ENCODE measurements around the gene MAGI2. TPM values are rescaled to one million over a fixed set of nuclear protein-coding genes. Genes with fewer than 3 reads are reported as not detected.
"Not testable (repeated sequence)": the region's sequence is repeated elsewhere in the genome, so short reads cannot be mapped to it uniquely, and the experiment has no call there.

MAGI2 gene
- total RNA-seq, 2 experiments from 2014 or later: 0.03 to 0.17 TPM

- Histone ChIP-seq H3K36me3 (ENCODE audit: insufficient read depth, low read length) (no peaks in the 10 kb centered on the region; the same call in 1 of the 2 replicates), H3K9me3 (ENCODE audit: low read length) (peaks cover 7% of the 10 kb centered on the region; the same call in 1 of the 2 replicates), H3K79me2 (ENCODE audit: insufficient read depth, low read depth, low read length) (no peaks in the 10 kb centered on the region), H2AFZ (ENCODE audit: low read length) (peak overlapping the region; percentile 76; the same call in 1 of the 2 replicates), H3K4me2 (ENCODE audit: low read length) (peak overlapping the region; percentile 40), H3K4me3 (ENCODE audit: low read depth, low read length, poor library complexity, severe bottlenecking) (no peak overlapping the region), H3K4me1 (ENCODE audit: insufficient read depth, low read length, poor library complexity, severe bottlenecking) (peaks cover 13% of the 10 kb centered on the region), H3K9me2 (ENCODE audit: insufficient read depth, low read length) (no peaks in the 10 kb centered on the region), H3K27ac (ENCODE audit: low read depth, low read length, poor library complexity, severe bottlenecking) (peak overlapping the region; percentile 57), H4K20me1 (ENCODE audit: insufficient read depth, low read length) (no peaks in the 10 kb centered on the region)
- ChIA-PET CTCF (ENCODE audit: unreplicated experiment) (no interaction called here), POLR2A (interaction anchor here (1.1 kb wide), 1 partner anchor 13 kb away, joined by 5 read pairs; no protein-coding TSS in a partner anchor)
- BruUV-seq (replicated peaks): no TSS peak
- TF ChIP-seq, protein P1, sequence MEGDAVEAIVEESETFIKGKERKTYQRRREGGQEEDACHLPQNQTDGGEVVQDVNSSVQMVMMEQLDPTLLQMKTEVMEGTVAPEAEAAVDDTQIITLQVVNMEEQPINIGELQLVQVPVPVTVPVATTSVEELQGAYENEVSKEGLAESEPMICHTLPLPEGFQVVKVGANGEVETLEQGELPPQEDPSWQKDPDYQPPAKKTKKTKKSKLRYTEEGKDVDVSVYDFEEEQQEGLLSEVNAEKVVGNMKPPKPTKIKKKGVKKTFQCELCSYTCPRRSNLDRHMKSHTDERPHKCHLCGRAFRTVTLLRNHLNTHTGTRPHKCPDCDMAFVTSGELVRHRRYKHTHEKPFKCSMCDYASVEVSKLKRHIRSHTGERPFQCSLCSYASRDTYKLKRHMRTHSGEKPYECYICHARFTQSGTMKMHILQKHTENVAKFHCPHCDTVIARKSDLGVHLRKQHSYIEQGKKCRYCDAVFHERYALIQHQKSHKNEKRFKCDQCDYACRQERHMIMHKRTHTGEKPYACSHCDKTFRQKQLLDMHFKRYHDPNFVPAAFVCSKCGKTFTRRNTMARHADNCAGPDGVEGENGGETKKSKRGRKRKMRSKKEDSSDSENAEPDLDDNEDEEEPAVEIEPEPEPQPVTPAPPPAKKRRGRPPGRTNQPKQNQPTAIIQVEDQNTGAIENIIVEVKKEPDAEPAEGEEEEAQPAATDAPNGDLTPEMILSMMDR (conservative IDR thresholded peaks at IDR 0.05; ENCODE audit: low read length): no peak
- no peak for TF ChIP-seq EZH2phosphoT487 (IDR thresholded peaks at IDR 0.05; ENCODE audit: borderline replicate concordance, low read depth, low read length)
- DNase-seq (ENCODE audit: low spot score): no peak
- intact Hi-C loops (cut with micrococcal nuclease; ENCODE audit: unreplicated experiment): no loop called here
Observed at GRCh38 chr7:78296046-78296597, 1157.3 kb downstream of the MAGI2 start.

GRCh38 chr7:78289471-78289870, 1164.0 kb downstream of the MAGI2 start:
- H3K4me1 ChIP-seq (ENCODE audit: insufficient read depth, low read length, poor library complexity, severe bottlenecking); H3K79me2 ChIP-seq (ENCODE audit: insufficient read depth, low read depth, low read length); H3K9me2 ChIP-seq (ENCODE audit: insufficient read depth, low read length); DNase-seq (ENCODE audit: low spot score); H4K20me1 ChIP-seq (ENCODE audit: insufficient read depth, low read length); H3K4me3 ChIP-seq (ENCODE audit: low read depth, low read length, poor library complexity, severe bottlenecking); intact Hi-C loops (cut with micrococcal nuclease; ENCODE audit: unreplicated experiment); H3K9me3 ChIP-seq (ENCODE audit: low read length); H3K36me3 ChIP-seq (ENCODE audit: insufficient read depth, low read length); H2AFZ ChIP-seq (ENCODE audit: low read length); H3K4me2 ChIP-seq (ENCODE audit: low read length); BruUV-seq (replicated peaks); H3K27ac ChIP-seq (ENCODE audit: low read depth, low read length, poor library complexity, severe bottlenecking); CTCF ChIA-PET (ENCODE audit: unreplicated experiment); POLR2A ChIA-PET: not testable (repeated sequence)

DNA sequence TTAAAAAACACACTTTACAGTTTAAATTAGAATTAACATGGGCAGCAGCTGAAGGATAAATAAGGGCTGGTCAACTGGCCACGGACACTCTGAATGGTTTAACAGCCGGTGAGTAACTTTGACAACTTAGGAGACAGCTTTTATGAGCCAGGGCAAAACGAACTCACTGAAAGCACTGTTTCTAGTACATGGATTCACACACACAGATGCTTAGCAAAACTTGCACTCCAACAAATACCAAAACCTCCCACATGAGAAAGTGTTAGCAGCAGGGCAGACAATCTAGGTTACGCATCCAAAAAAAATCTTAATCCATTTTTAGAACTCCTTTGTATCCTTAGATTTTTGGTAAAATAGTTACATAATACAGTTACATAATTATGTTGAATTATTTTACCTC, 1168.5 kb downstream of the MAGI2 start:
- H3K4me2 ChIP-seq (ENCODE audit: low read length): no peak overlapping the region
- no peaks in the 10 kb centered on the region for H3K9me3 ChIP-seq (ENCODE audit: low read length)
- H3K4me1 ChIP-seq (ENCODE audit: insufficient read depth, low read length, poor library complexity, severe bottlenecking): peaks cover 20% of the 10 kb centered on the region
- no peaks in the 10 kb centered on the region for H3K36me3 ChIP-seq (ENCODE audit: insufficient read depth, low read length)
- ChIA-PET POLR2A (interaction anchor here (0.6 to 0.8 kb wide), 3 partner anchors 21 to 560 kb away, joined by 3 read pairs; no protein-coding TSS in a partner anchor), CTCF (ENCODE audit: unreplicated experiment) (no interaction called here)
- H3K79me2 ChIP-seq (ENCODE audit: insufficient read depth, low read depth, low read length): no peaks in the 10 kb centered on the region
- no peak overlapping the region for H2AFZ ChIP-seq (ENCODE audit: low read length)
- no peaks in the 10 kb centered on the region for H4K20me1 ChIP-seq (ENCODE audit: insufficient read depth, low read length)
- no peak for DNase-seq (ENCODE audit: low spot score)
- no TSS peak for BruUV-seq (replicated peaks)
- no peaks in the 10 kb centered on the region for H3K9me2 ChIP-seq (ENCODE audit: insufficient read depth, low read length)
- no peak for TF ChIP-seq EZH2phosphoT487 (IDR thresholded peaks at IDR 0.05; ENCODE audit: borderline replicate concordance, low read depth, low read length)
- TF ChIP-seq, protein P1 (conservative IDR thresholded peaks at IDR 0.05; ENCODE audit: low read length): no peak
- H3K4me3 ChIP-seq (ENCODE audit: low read depth, low read length, poor library complexity, severe bottlenecking): no peak overlapping the region
- intact Hi-C loops (cut with micrococcal nuclease; ENCODE audit: unreplicated experiment): no loop called here
- H3K27ac ChIP-seq (ENCODE audit: low read depth, low read length, poor library complexity, severe bottlenecking): no peak overlapping the region
